ENCODE results near the gene RGS14. TPM values are rescaled to one million over a fixed set of nuclear protein-coding genes. Genes with fewer than 3 reads are reported as not detected.
"Not testable (repeated sequence)": the region's sequence is repeated elsewhere in the genome, so short reads cannot be mapped to it uniquely, and the experiment has no call there.

Gene RGS14
- total RNA-seq, 1 donor from 2014 or later, result 41.3 TPM

DNA sequence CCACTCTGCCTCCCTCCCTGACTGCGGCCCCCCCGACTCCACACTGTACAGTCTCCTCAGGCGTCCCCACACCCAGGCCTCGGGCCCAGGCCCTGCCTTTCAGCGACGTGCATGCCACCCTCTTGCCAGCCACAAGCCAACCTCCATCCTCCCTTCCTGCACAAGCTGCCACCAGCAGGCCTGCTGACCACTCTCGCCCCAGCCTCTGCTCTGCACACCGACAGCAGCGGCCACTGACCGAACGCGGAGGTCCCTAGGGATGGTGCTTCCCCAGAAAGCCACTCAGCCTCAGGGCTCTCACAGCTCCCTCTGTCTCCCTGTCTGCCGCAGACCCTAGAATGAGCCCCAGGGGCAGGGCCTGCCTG is 24.8 kb upstream of the RGS14 start:
- Mint-ChIP-seq H3K27ac (no peak overlapping the region), H3K4me1 (ENCODE audit: low read depth) (peaks cover 1% of the 10 kb centered on the region), H3K4me3 (no peak overlapping the region), H3K36me3 (ENCODE audit: low read depth) (peaks cover 34% of the 10 kb centered on the region), H3K27me3 (ENCODE audit: insufficient read depth) (no peaks in the 10 kb centered on the region), H3K9me3 (no peaks in the 10 kb centered on the region)
- intact Hi-C loops (cut with micrococcal nuclease), result no loop called here
- DNase-seq (ENCODE audit: low spot score), result no peak

DNA sequence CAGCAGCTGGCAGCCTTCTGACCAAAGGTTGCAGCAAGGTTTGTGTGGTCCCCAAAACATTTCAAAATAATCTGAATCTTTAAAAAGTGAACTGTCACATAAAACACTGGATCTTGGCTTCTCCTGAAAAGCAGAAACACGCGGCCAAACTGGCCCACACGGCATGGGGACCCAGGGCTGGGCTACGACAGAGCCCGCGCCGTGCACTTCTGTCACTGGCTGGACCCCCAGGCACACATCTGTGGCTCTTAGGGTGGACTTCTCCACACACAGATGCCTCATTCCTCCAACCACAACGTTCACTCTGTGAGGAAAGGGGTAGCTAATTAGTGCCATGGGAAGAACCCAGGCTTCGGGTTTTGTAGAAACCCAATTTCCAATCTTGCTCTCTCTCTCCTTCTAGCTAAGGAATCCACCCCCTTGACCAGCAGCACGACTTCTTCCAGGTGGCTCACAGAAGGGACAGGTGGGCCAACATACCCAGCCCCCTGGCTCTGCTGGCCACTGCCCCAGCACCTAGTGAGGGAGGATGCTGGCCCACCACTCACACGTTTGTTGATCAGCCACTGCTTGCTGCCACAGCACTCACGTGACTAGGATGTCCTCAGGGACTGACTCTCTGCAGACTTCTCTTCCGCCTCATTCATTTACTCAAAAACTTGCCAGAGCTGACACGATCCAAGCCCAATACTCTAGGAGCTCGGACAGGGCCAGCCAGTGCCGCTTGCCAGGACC is 24.1 kb upstream of the RGS14 start:
- no peak overlapping the region for H3K27ac Mint-ChIP-seq
- no peak for DNase-seq (ENCODE audit: low spot score)
- H3K4me1 Mint-ChIP-seq (ENCODE audit: low read depth), result no peaks in the 10 kb centered on the region
- no peaks in the 10 kb centered on the region for H3K9me3 Mint-ChIP-seq
- H3K4me3 Mint-ChIP-seq, result no peak overlapping the region
- intact Hi-C loops (cut with micrococcal nuclease), result no loop called here
- peaks cover 34% of the 10 kb centered on the region for H3K36me3 Mint-ChIP-seq (ENCODE audit: low read depth)
- no peaks in the 10 kb centered on the region for H3K27me3 Mint-ChIP-seq (ENCODE audit: insufficient read depth)

DNA sequence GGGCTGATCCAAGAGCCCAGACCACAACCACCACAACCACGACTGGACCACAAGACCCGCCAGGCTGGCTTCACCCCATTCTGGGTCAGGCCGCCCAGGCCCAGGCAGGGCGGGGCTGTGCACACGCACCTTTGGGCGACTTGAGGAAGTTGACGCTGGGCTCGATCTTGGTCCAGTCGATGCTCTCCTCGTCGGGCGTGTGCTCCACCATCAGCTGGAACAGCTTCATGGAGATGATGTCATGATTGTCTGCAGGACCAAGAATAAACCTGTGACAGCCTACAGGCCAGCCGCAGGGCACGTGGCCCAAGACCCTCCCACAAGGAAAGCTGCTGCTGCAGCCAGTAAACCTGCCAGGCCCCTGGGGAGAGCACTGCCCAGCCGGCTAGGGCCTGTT is 23.6 kb upstream of the RGS14 start:
- DNase-seq (ENCODE audit: low spot score), result no peak
- H3K9me3 Mint-ChIP-seq, result no peaks in the 10 kb centered on the region
- H3K4me3 Mint-ChIP-seq, result no peak overlapping the region
- H3K4me1 Mint-ChIP-seq (ENCODE audit: low read depth), result no peaks in the 10 kb centered on the region
- no peaks in the 10 kb centered on the region for H3K27me3 Mint-ChIP-seq (ENCODE audit: insufficient read depth)
- H3K27ac Mint-ChIP-seq, result no peak overlapping the region
- peaks cover 36% of the 10 kb centered on the region for H3K36me3 Mint-ChIP-seq (ENCODE audit: low read depth)
- intact Hi-C loops (cut with micrococcal nuclease), result no loop called here

DNA sequence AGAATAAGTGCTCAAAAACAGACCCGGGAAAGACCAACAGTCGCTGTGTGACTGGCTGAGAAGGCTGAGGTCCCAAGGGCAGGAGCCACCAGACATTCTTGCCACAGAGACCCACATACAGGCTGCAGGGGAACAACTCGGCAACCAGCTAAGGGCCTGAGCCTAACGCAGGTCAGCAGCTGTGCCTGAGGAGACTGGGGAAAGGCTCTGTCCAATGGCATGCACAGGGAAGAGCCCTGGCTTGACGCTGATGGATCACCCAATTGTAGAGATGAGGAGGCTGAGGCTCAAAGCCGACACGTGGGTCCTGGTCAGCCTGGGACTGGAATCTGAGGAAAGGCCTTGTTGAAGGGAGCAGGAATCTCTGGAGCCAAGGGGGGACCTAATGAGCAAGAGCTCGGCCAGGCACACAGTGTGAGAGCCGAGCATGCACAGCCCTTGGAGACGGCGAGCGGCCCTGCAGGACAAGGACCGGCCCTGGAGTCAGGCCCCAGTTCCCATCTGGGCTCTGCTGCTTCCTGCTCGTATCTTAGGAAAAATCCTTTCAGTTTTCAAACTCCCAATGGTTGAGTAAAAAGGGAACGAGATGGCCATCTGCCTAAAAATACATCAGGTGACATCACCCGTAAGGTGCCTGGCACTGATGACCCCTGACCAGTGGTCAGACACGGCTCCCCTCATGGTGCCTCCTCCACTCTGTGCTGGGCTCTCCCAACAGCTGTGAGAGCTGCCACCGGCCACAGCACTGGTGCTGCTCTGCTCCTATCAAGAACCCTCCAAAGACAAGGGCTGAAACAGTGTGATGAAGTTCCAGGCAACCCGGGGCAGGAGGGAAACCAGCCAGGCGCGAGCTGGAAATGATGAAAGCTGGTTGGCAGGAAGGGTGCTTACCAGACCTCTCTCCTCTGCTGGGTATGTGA is 22.7 kb upstream of the RGS14 start:
- intact Hi-C loops (cut with micrococcal nuclease), result no loop called here
- H3K4me3 Mint-ChIP-seq, result no peak overlapping the region
- no peaks in the 10 kb centered on the region for H3K27me3 Mint-ChIP-seq (ENCODE audit: insufficient read depth)
- peaks cover 43% of the 10 kb centered on the region for H3K36me3 Mint-ChIP-seq (ENCODE audit: low read depth)
- no peaks in the 10 kb centered on the region for H3K9me3 Mint-ChIP-seq
- H3K4me1 Mint-ChIP-seq (ENCODE audit: low read depth), result peaks cover 8% of the 10 kb centered on the region
- no peak overlapping the region for H3K27ac Mint-ChIP-seq
- DNase-seq (ENCODE audit: low spot score), result no peak

DNA sequence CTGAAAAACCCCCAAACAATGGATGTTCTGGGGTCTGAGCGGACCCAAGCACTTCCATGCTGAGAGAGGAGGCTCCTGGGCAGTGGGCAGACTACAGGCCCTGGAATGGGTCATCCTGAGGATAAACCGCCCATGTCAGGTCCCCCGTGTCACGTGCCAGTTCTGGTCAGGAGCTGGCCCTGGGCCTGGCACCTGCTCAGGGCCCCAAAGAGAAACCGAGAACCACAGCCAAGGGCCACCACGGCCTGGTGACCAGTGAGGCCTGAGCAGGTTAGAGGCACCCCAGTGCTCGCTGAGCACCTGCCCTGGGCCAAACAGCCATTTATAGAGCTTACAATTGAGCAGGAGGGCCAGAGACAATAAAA is 22.0 kb upstream of the RGS14 start:
- no peak overlapping the region for H3K27ac Mint-ChIP-seq
- H3K4me1 Mint-ChIP-seq (ENCODE audit: low read depth), result peaks cover 10% of the 10 kb centered on the region
- H3K4me3 Mint-ChIP-seq, result no peak overlapping the region
- H3K9me3 Mint-ChIP-seq, result no peaks in the 10 kb centered on the region
- intact Hi-C loops (cut with micrococcal nuclease), result no loop called here
- no peaks in the 10 kb centered on the region for H3K27me3 Mint-ChIP-seq (ENCODE audit: insufficient read depth)
- H3K36me3 Mint-ChIP-seq (ENCODE audit: low read depth), result peaks cover 39% of the 10 kb centered on the region
- DNase-seq (ENCODE audit: low spot score), result no peak

DNA sequence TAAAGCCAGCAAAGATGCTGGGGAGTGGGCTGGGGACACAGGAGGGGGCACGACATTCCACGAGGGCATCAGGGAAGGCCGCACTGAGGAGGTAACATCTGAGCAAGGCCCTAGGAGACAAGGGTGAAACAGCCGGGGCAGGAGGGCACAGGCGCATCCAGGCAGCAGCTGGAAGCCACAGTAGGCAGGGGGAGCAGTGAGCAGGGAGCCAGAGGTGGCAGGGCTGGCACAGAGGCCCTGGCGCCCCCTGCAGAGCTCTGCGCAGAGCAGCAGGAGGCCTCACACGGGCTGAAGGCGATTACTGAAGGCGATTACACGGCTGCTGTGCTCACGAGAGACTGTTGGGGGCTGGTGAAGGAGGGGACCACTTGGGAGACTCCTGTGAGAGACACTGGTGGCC is 21.6 kb upstream of the RGS14 start:
- H3K4me3 Mint-ChIP-seq, result no peak overlapping the region
- H3K36me3 Mint-ChIP-seq (ENCODE audit: low read depth), result peaks cover 39% of the 10 kb centered on the region
- no peaks in the 10 kb centered on the region for H3K9me3 Mint-ChIP-seq
- H3K27ac Mint-ChIP-seq, result no peak overlapping the region
- peaks cover 10% of the 10 kb centered on the region for H3K4me1 Mint-ChIP-seq (ENCODE audit: low read depth)
- no peaks in the 10 kb centered on the region for H3K27me3 Mint-ChIP-seq (ENCODE audit: insufficient read depth)
- DNase-seq (ENCODE audit: low spot score), result no peak
- intact Hi-C loops (cut with micrococcal nuclease), result no loop called here

DNA sequence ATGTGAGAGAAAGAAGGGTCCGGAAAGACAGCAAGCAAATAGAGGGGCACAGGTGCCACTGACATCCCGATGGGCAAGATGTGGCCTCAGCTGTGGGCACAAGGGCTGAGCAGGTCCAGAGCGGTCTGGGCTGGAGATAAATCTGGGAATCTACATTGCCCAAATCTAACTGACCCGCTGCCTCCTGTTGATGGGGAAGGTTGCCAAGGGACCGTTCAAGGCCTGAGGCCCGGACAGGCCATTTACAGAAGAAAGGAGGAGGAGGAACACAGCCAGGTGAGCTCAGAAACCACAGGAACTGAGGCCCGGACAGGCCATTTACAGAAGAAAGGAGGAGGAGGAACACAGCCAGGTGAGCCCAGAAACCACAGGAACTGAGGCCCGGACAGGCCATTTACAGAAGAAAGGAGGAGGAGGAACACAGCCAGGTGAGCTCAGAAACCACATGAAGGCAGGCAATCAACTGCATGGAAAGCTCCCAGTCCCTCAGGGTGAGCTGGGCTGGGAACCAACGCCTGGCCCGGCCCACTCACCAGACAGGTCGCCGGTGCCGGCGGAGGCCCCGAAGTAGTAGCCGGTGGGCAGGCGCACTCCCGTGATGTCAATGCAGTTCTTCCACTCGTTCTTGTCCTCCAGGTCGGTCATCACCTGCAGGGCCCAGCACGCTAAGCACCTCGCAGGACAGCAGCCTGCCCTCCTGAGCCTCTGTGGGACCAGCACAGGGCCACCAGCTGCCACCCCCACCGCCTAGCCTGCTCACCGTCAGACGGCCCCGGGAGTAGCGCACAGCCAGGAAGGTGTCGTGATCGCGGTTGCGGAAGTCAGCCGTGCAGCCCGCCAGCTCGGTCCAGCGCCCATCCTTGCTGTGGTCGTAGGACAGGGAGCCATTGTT is 20.9 kb upstream of the RGS14 start:
- H3K9me3 Mint-ChIP-seq, result no peaks in the 10 kb centered on the region
- intact Hi-C loops (cut with micrococcal nuclease), result no loop called here
- no peak overlapping the region for H3K27ac Mint-ChIP-seq
- peaks cover 46% of the 10 kb centered on the region for H3K36me3 Mint-ChIP-seq (ENCODE audit: low read depth)
- no peak overlapping the region for H3K4me3 Mint-ChIP-seq
- DNase-seq (ENCODE audit: low spot score), result no peak
- no peaks in the 10 kb centered on the region for H3K27me3 Mint-ChIP-seq (ENCODE audit: insufficient read depth)
- peaks cover 10% of the 10 kb centered on the region for H3K4me1 Mint-ChIP-seq (ENCODE audit: low read depth)

DNA sequence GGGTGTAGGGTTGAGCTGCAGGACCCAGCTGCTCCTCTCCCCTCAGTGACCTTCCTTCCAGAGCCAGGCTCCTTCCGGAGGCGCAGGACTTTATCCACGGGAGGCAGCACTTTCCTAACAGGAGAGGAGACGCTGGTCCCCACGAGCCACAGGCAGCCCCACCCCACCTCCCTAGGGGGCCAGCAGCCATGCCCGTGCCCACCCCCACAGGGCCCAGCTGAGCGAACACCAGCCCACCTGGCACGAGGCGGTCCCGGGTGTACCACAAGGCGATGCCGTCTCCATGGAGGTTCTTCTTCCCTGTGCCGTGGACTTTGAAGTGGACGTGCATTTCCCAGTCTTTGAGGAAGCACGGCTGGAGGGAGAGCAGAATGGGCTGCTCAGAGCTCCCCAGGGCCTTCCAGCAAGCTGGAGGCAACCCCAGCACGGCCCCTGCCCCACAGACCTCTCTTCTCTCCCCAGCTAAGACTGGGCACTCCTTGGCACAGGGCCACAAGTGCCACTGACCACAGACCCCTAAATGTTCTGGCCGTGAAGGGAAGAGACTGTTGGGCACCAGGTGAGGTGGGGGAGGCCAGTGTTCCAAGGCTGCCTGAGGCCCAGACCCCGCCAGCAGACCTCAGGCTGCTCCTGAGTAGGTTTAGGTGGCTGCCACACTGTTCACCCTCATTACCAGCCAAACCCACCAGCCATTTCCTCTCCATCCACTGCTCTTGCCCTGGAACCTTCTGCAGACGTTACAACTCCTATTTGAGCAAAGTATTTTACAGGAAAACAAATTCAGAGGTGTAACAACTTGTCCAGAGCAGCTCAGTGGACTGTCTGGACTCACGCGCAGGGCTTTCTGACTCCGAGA is 19.2 kb upstream of the RGS14 start:
- Mint-ChIP-seq H3K27ac (no peak overlapping the region), H3K4me1 (ENCODE audit: low read depth) (peaks cover 10% of the 10 kb centered on the region), H3K4me3 (no peak overlapping the region), H3K27me3 (ENCODE audit: insufficient read depth) (no peaks in the 10 kb centered on the region), H3K9me3 (no peaks in the 10 kb centered on the region), H3K36me3 (ENCODE audit: low read depth) (peaks cover 50% of the 10 kb centered on the region)
- no peak for DNase-seq (ENCODE audit: low spot score)
- intact Hi-C loops (cut with micrococcal nuclease), result no loop called here

DNA sequence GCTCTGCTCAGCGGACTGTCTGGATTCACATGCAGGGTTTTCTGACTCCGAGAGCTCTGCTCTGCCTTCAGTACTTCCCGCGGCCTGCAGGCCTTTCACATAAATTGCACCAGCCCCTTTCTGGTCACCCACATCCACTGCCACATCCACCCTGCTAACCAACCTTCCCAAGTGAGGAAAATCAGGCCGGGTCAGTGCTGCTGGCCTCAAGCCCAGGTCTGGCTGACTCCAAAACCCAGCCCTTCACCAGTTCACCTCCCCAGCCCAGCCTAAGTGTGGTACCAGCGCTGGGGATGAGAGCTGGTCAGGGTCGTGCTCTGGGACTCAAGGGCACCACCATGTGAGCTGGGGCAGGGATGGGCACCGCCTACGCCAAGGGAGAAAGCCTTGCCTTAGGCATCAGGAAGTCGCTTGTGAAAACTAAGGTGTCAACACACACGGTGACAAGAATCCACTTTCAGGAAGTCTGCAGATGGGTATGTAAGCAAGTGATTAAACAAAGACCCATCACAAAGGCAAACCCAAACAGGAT is 18.6 kb upstream of the RGS14 start:
- Mint-ChIP-seq H3K4me3 (no peak overlapping the region), H3K4me1 (ENCODE audit: low read depth) (peaks cover 10% of the 10 kb centered on the region), H3K36me3 (ENCODE audit: low read depth) (peaks cover 44% of the 10 kb centered on the region), H3K27me3 (ENCODE audit: insufficient read depth) (no peaks in the 10 kb centered on the region), H3K27ac (peak overlapping the region; percentile 35), H3K9me3 (no peaks in the 10 kb centered on the region)
- intact Hi-C loops (cut with micrococcal nuclease), result no loop called here
- DNase-seq (ENCODE audit: low spot score), result no peak

DNA sequence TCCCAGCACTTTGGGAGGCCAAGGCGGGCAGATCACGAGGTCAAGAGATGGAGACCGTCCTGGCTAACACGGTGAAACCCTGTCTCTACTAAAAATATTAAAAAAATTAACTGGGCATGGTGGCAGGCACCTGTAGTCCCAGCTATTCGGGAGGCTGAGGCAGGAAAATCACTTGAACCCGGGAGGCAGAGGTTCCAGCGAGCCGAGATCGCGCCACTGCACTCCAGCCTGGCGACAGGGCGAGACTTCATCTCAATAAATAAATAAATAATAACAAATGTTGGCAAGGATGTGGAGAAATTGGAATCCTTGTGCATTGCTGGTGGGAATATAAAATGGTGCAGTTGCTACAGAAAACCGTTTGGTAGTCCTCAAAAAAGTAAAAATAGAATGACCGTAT is 14.7 kb upstream of the RGS14 start:
- H3K27me3 Mint-ChIP-seq (ENCODE audit: insufficient read depth); H3K4me3 Mint-ChIP-seq; H3K27ac Mint-ChIP-seq; intact Hi-C loops (cut with micrococcal nuclease); DNase-seq (ENCODE audit: low spot score); H3K9me3 Mint-ChIP-seq: not testable (repeated sequence)
- H3K36me3 Mint-ChIP-seq (ENCODE audit: low read depth), result peaks cover 39% of the 10 kb centered on the region
- peaks cover 28% of the 10 kb centered on the region for H3K4me1 Mint-ChIP-seq (ENCODE audit: low read depth)

DNA sequence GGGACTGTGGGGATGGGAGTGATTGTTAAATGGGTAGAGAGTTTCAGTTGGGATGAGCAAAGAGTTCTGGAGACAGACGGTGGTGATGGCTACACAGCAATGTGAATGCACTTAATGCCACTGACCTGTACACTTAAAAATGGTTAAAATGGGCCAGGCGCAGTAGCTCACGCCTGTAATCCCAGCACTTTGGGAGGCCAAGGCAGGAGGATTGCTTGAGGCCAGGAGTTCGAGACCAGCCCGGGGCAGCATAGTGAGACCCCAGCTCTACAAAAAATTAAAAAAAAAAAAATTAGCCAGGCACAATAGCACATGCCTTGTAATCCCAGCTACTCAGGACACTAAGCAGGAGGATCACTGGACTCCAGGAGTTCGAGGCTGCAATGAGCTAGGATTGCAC is 13.9 kb upstream of the RGS14 start:
- DNase-seq (ENCODE audit: low spot score), result no peak
- Mint-ChIP-seq H3K4me1 (ENCODE audit: low read depth) (peaks cover 28% of the 10 kb centered on the region), H3K9me3 (no peaks in the 10 kb centered on the region), H3K27me3 (ENCODE audit: insufficient read depth) (no peaks in the 10 kb centered on the region), H3K4me3 (no peak overlapping the region), H3K27ac (no peak overlapping the region), H3K36me3 (ENCODE audit: low read depth) (peaks cover 39% of the 10 kb centered on the region)
- intact Hi-C loops (cut with micrococcal nuclease), result no loop called here

DNA sequence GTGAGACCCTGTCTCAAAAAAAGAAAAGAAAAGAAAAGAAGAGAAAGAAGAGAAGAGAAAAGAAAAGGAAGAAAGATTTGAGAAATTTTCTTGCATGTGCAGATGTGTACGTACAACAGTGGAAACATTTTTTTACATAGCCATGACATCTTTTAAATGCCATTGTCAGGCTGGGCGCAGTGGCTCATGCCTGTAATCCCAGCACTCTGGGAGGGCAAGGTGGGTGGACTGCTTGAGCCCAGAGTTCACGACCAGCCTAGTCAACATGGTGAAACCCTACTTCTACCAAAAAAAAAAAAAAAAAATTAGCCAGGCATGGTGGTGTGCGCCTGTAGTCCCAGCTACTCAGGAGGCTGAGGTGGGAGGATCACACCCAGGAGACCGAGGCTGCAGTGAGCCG is 12.8 kb upstream of the RGS14 start:
- Mint-ChIP-seq H3K4me3 (no peak overlapping the region), H3K4me1 (ENCODE audit: low read depth) (peaks cover 32% of the 10 kb centered on the region), H3K27ac (no peak overlapping the region), H3K36me3 (ENCODE audit: low read depth) (peaks cover 39% of the 10 kb centered on the region), H3K9me3 (no peaks in the 10 kb centered on the region), H3K27me3 (ENCODE audit: insufficient read depth) (no peaks in the 10 kb centered on the region)
- DNase-seq (ENCODE audit: low spot score), result no peak
- intact Hi-C loops (cut with micrococcal nuclease), result no loop called here
